Osteocyte (in vitro differentiated cells): Measurements from ENCODE around the gene WBP2NL. TPM values are rescaled to one million over a fixed set of nuclear protein-coding genes. Genes with fewer than 3 reads are reported as not detected.

Experiments used
- DNase-seq: peaks from one replicate; pipeline ENCODE4 v3.0.0; 2021; ENCODE audit warnings: mixed read lengths; ENCODE audit not compliant: unreplicated experiment; ENCODE audit errors: extremely low spot score
- H3K27ac Mint-ChIP-seq: one replicate; pipeline ENCODE4 v1.8.0; 2021; ENCODE audit warnings: mild to moderate bottlenecking, mixed read lengths; ENCODE audit not compliant: unreplicated experiment
- H3K27me3 Mint-ChIP-seq: one replicate; pipeline ENCODE4 v1.8.0; 2021; ENCODE audit warnings: mixed read lengths; ENCODE audit not compliant: unreplicated experiment
- H3K36me3 Mint-ChIP-seq: one replicate; pipeline ENCODE4 v1.8.0; 2021; ENCODE audit warnings: mixed read lengths; ENCODE audit not compliant: unreplicated experiment
- H3K4me1 Mint-ChIP-seq: one replicate; pipeline ENCODE4 v1.8.0; 2021; ENCODE audit warnings: mixed read lengths; ENCODE audit not compliant: unreplicated experiment
- H3K4me3 Mint-ChIP-seq: one replicate; pipeline ENCODE4 v1.8.0; 2021; ENCODE audit warnings: mild to moderate bottlenecking, moderate library complexity, mixed read lengths; ENCODE audit not compliant: unreplicated experiment
- H3K9me3 Mint-ChIP-seq: one replicate; pipeline ENCODE4 v1.8.0; 2021; ENCODE audit warnings: mixed read lengths; ENCODE audit not compliant: unreplicated experiment
- CTCF ChIP-seq: fragments of 200-600 bp; sonication (generic); IDR thresholded peaks from 2 replicates; pipeline ENCODE4 v1.5.0; 2021; ENCODE audit warnings: antibody characterized with exemption, mild to moderate bottlenecking, moderate library complexity
- total RNA-seq: library from RNA; stranded (reverse); gene quantifications from 2 replicates; pipeline ENCODE4 v1.2.1, GENCODE V29; 2021

The WBP2NL gene
- total RNA-seq, 1 donor from 2014 or later, result not detected

GRCh38 chr22:41975299-41976069 is 23.1 kb upstream of the WBP2NL start:
- H3K36me3 Mint-ChIP-seq, result no peaks in the 10 kb centered on the region
- peaks cover 54% of the 10 kb centered on the region for H3K27me3 Mint-ChIP-seq
- TF ChIP-seq CTCF, result no peak
- no peaks in the 10 kb centered on the region for H3K9me3 Mint-ChIP-seq
- H3K4me3 Mint-ChIP-seq, result peak overlapping the region; percentile 65
- H3K27ac Mint-ChIP-seq, result no peak overlapping the region
- DNase-seq, result no peak
- H3K4me1 Mint-ChIP-seq, result peaks cover 3% of the 10 kb centered on the region

GRCh38 chr22:41976070-41976901 is 22.3 kb upstream of the WBP2NL start:
- Mint-ChIP-seq H3K4me1 (peaks cover 3% of the 10 kb centered on the region), H3K27me3 (peaks cover 54% of the 10 kb centered on the region), H3K9me3 (no peaks in the 10 kb centered on the region), H3K4me3 (peak overlapping the region; percentile 65), H3K27ac (no peak overlapping the region), H3K36me3 (no peaks in the 10 kb centered on the region)
- TF ChIP-seq CTCF, result no peak
- no peak for DNase-seq

GRCh38 chr22:41976961-41977566 is 21.5 kb upstream of the WBP2NL start:
- peak overlapping the region; percentile 32 for H3K4me3 Mint-ChIP-seq
- no peak for DNase-seq
- H3K4me1 Mint-ChIP-seq, result peaks cover 3% of the 10 kb centered on the region
- H3K27me3 Mint-ChIP-seq, result peaks cover 51% of the 10 kb centered on the region
- no peak overlapping the region for H3K27ac Mint-ChIP-seq
- TF ChIP-seq CTCF, result no peak
- no peaks in the 10 kb centered on the region for H3K9me3 Mint-ChIP-seq
- H3K36me3 Mint-ChIP-seq, result no peaks in the 10 kb centered on the region

GRCh38 chr22:41978732-41979131 is 19.9 kb upstream of the WBP2NL start:
- no peak for TF ChIP-seq CTCF
- Mint-ChIP-seq H3K4me3 (no peak overlapping the region), H3K4me1 (peaks cover 6% of the 10 kb centered on the region), H3K27ac (no peak overlapping the region), H3K36me3 (no peaks in the 10 kb centered on the region), H3K27me3 (peaks cover 45% of the 10 kb centered on the region), H3K9me3 (no peaks in the 10 kb centered on the region)
- DNase-seq, result no peak
